Heart left ventricle (tissue), 16 donors: Measurements from ENCODE around the gene POU6F2. TPM values are rescaled to one million over a fixed set of nuclear protein-coding genes. Genes with fewer than 3 reads are reported as not detected.

Source experiments
- ATAC-seq, 4 donors: fragments of 200-7000 bp; cut with Tn5 transposase; one replicate each; pipeline ENCODE4 v1.9.1; 2020 to 2022; ENCODE audit warnings: moderate library complexity in 4 of 4, mild to moderate bottlenecking in 3 of 4, moderate number of reproducible peaks in 1 of 4
- DNase-seq, 5 donors: peaks; one replicate each; pipeline ENCODE4 v3.0.0-alpha.2; 2020
- H3K27ac ChIP-seq, 12 donors: fragments of 200-600 bp; sonication (generic) in 4 of 12; one replicate each; pipeline versions ENCODE4 v1.5.0 to v1.8.0; 2016 to 2022; ENCODE audit warnings: mild to moderate bottlenecking in 2 of 12
- H3K27me3 ChIP-seq, 9 donors: fragments of 200-600 bp; sonication (generic) in 2 of 9; one replicate each; pipeline versions ENCODE4 v1.5.1 to v1.8.0; 2016 to 2022; ENCODE audit warnings: mild to moderate bottlenecking in 3 of 9
- H3K36me3 ChIP-seq, 9 donors: fragments of 200-600 bp; sonication (generic) in 2 of 9; one replicate each; pipeline versions ENCODE4 v1.5.0 to v1.8.0; 2018 to 2022; ENCODE audit warnings: mild to moderate bottlenecking in 2 of 9
- H3K4me1 ChIP-seq, 12 donors: fragments of 200-600 bp; sonication (generic) in 4 of 12; one replicate each; pipeline versions ENCODE4 v1.5.0 to v1.8.0; 2016 to 2022; ENCODE audit warnings: mild to moderate bottlenecking in 3 of 12
- H3K4me3 ChIP-seq, 12 donors: fragments of 200-600 bp; sonication (generic) in 4 of 12; one replicate each; pipeline versions ENCODE4 v1.5.0 to v1.8.0; 2017 to 2022; ENCODE audit warnings: mild to moderate bottlenecking in 9 of 12, moderate library complexity in 4 of 12
- H3K9me3 ChIP-seq, 12 donors: fragments of 200-600 bp; sonication (generic) in 4 of 12; one replicate each; pipeline versions ENCODE4 v1.5.0 to v1.8.0; 2016 to 2022; ENCODE audit warnings: mild to moderate bottlenecking in 1 of 12
- CTCF ChIP-seq, 12 donors: fragments of 200-600 bp; sonication (generic) in 4 of 12; IDR thresholded peaks; one replicate each; pipeline versions ENCODE4 v1.5.0 to v1.8.0; 2018 to 2022; ENCODE audit warnings: antibody characterized with exemption in 12 of 12, mild to moderate bottlenecking in 5 of 12
- POLR2A ChIP-seq, 2 donors: fragments of 450-650 bp; IDR thresholded peaks; one replicate each; pipeline ENCODE4 v1.6.1; 2017; ENCODE audit warnings: antibody characterized with exemption in 2 of 2, mild to moderate bottlenecking in 2 of 2, moderate library complexity in 2 of 2
- WGBS, 4 donors: extraction: QIAGEN DNeasy Blood & Tissue Kit in 2 of 4; methylation state at CpG; one replicate each; pipeline versions ENCODE4 v1.1.5 to v1.1.7; 2013 to 2018; 5-methylcytosine and 5-hydroxymethylcytosine counted together
- intact Hi-C, 10 donors: fragments of 100-400 bp; cut with DNase I; formaldehyde crosslinking; loops; one replicate each; pipeline versions ENCODE4 v1.11.1 to v1.14.2; 2022
- polyA plus RNA-seq, 2 donors: library from polyadenylated mRNA; stranded (reverse); fragments of 200-250 nt; gene quantifications; one replicate each; pipeline ENCODE4 v1.2.3, GENCODE V29; 2013
- total RNA-seq, 9 donors: library from RNA; depleted of rRNA in 2 of 9; stranded (reverse); fragments of >200 nt in 2 of 9; fragmentation: NEBNext Ultra II Directional in 3 of 9; extraction: Animal tissue kit (Norgen Biotek cat#: 25700) in 3 of 9; gene quantifications; one replicate each; pipeline versions ENCODE4 v1.1.0 to v1.2.4, GENCODE V29; 2016 to 2023
- donor health status: ischemic (EF 13 %, LVEDD 7.1; RV severe dilation, severe dysfunction).
- donor health status: healthy with polysubstance abuse.
- donor health status: DM: no; HTN: yes; CAD: no.
- donor health status: DM: no; HTN: no; CAD: no.
- donor health status: ischemic (EF 25% LVEDD 6.9; RV normal size, moderate dysfunction).
- donor health status: ischemic (EF 25% LVEDD 5.7; RV mildly dilated, moderate dysfunction).
- donor health status: healthy.
- donor health status: DM: yes; HTN: yes; CAD: no.
- donor health status: ischemic (EF 35%, LVEDD 5.7; RV mildly dilated, moderate dysfunction).
- donor health status: nonischemic (EF 11% LVEDD 7.7; RV severe dilation, severe dysfunction).
- donor health status: DM: yes; HTN: yes; CAD: no.
- donor health status: PGD.
- donor health status: ischemic (EF 29% LVEDD 5.4; RV normal size, mild dysfunction).
- donor health status: nonischemic (EF 23%, LVEDD 6.1; RV moderate dilation, normal function).

Gene POU6F2
- total and polyA plus RNA-seq, 11 donors, result 0.03 to 1.2 (median 0.38) TPM; not detected in 2

GRCh38 chr7:38934051-38934450 is 43.7 kb upstream of the POU6F2 start:
- Histone ChIP-seq H3K4me1 (no peaks in the 10 kb centered on the region), H3K4me3 (no peak overlapping the region), H3K27ac (no peak overlapping the region), H3K27me3 (no peaks in the 10 kb centered on the region), H3K9me3 (no peaks in the 10 kb centered on the region), H3K36me3 (no peaks in the 10 kb centered on the region)
- no peak for TF ChIP-seq POLR2A (IDR thresholded peaks at IDR 0.05)
- TF ChIP-seq CTCF (IDR thresholded peaks at IDR 0.05), result no peak
- WGBS, 4 donors, result 87 to 94% (median 89%) methylated on average over 3 of the region's 3 CpGs
- intact Hi-C loops, result loop anchor here in 8 of 10 donors (5.0 to 10.0 kb wide), 8 partner anchors 129 to 588 kb away; no protein-coding TSS in a partner anchor
- no peak for DNase-seq
- no peak for ATAC-seq

GRCh38 chr7:38934536-38934935 is 43.2 kb upstream of the POU6F2 start:
- Histone ChIP-seq H3K9me3 (no peaks in the 10 kb centered on the region), H3K27me3 (no peaks in the 10 kb centered on the region), H3K27ac (no peak overlapping the region), H3K4me1 (no peaks in the 10 kb centered on the region), H3K4me3 (no peak overlapping the region), H3K36me3 (no peaks in the 10 kb centered on the region)
- WGBS, 4 donors, result 92 to 97% (median 94%) methylated on average over 10 of the region's 10 CpGs
- ATAC-seq (no peak), DNase-seq (no peak)
- intact Hi-C loops, result loop anchor here in 8 of 10 donors (5.0 to 10.0 kb wide), 8 partner anchors 130 to 588 kb away; no protein-coding TSS in a partner anchor
- TF ChIP-seq CTCF (IDR thresholded peaks at IDR 0.05), result no peak
- TF ChIP-seq POLR2A (IDR thresholded peaks at IDR 0.05), result no peak

- Histone ChIP-seq H3K27ac (no peak overlapping the region), H3K9me3 (no peaks in the 10 kb centered on the region), H3K4me3 (no peak overlapping the region), H3K36me3 (no peaks in the 10 kb centered on the region), H3K27me3 (no peaks in the 10 kb centered on the region), H3K4me1 (no peaks in the 10 kb centered on the region)
- 74 to 86% (median 80%) methylated on average over 1 of the region's 1 CpG for WGBS, 4 donors
- no peak for DNase-seq
- TF ChIP-seq POLR2A (IDR thresholded peaks at IDR 0.05) (no peak), CTCF (IDR thresholded peaks at IDR 0.05) (no peak)
- intact Hi-C loops, result loop anchor here in 5 of 10 donors (5.0 to 10.0 kb wide), 5 partner anchors 132 to 581 kb away; no protein-coding TSS in a partner anchor
- no peak for ATAC-seq
Measured at GRCh38 chr7:38936641-38937040, 41.1 kb upstream of the POU6F2 start.

GRCh38 chr7:38938001-38938485 is 39.7 kb upstream of the POU6F2 start:
- no peak for TF ChIP-seq CTCF (IDR thresholded peaks at IDR 0.05)
- no peak for TF ChIP-seq POLR2A (IDR thresholded peaks at IDR 0.05)
- H3K9me3 ChIP-seq, result no peaks in the 10 kb centered on the region
- no peaks in the 10 kb centered on the region for H3K27me3 ChIP-seq
- DNase-seq (no peak), ATAC-seq (no peak)
- H3K4me1 ChIP-seq, result no peaks in the 10 kb centered on the region
- 51 to 68% (median 63%) methylated on average over 1 of the region's 1 CpG for WGBS, 4 donors
- intact Hi-C loops, result loop anchor here in 5 of 10 donors (5.0 to 10.0 kb wide), 5 partner anchors 133 to 579 kb away; no protein-coding TSS in a partner anchor
- H3K27ac ChIP-seq, result no peak overlapping the region
- no peaks in the 10 kb centered on the region for H3K36me3 ChIP-seq
- no peak overlapping the region for H3K4me3 ChIP-seq
